Smooth muscle cell (in vitro differentiated cells): ENCODE measurements around the gene KATNAL2. TPM values are rescaled to one million over a fixed set of nuclear protein-coding genes. Genes with fewer than 3 reads are reported as not detected.
A peak's percentile ranks its signal among the peaks of the same experiment; 100 is the strongest.

Experiments
- DNase-seq: peaks from one replicate; lab custom pipeline; 2025; ENCODE audit not compliant: unreplicated experiment; lab: John Stamatoyannopoulos, UW
- H2AFZ ChIP-seq: fragments of 200-600 bp; sonication (generic); 2 replicates; pipeline ENCODE4 v1.6.0; 2016; ENCODE audit warnings: antibody characterized with exemption, low read depth, mild to moderate bottlenecking
- H3F3A ChIP-seq: fragments of 200-600 bp; sonication (generic); 2 replicates; pipeline ENCODE4 v1.6.0; 2017; ENCODE audit warnings: antibody characterized with exemption, low read depth
- H3K27ac ChIP-seq: fragments of 200-600 bp; sonication (generic); 2 replicates; pipeline ENCODE4 v1.5.1; 2016; ENCODE audit warnings: low read depth, mild to moderate bottlenecking
- H3K27me3 ChIP-seq: fragments of 200-600 bp; sonication (generic); 2 replicates; pipeline ENCODE4 v1.6.1; 2016; ENCODE audit warnings: low read depth, mild to moderate bottlenecking
- H3K36me3 ChIP-seq: fragments of 200-600 bp; sonication (generic); 2 replicates; pipeline ENCODE4 v1.5.1; 2016; ENCODE audit warnings: low read depth
- H3K4me1 ChIP-seq: fragments of 200-600 bp; sonication (generic); 2 replicates; pipeline ENCODE4 v1.5.1; 2016; ENCODE audit warnings: low read depth
- H3K4me2 ChIP-seq: fragments of 200-600 bp; sonication (generic); 2 replicates; pipeline ENCODE4 v1.6.0; 2016; ENCODE audit warnings: mild to moderate bottlenecking
- H3K4me3 ChIP-seq: fragments of 200-600 bp; sonication (generic); 2 replicates; pipeline ENCODE4 v1.5.1; 2016; ENCODE audit warnings: mild to moderate bottlenecking
- H3K79me2 ChIP-seq: fragments of 200-600 bp; sonication (generic); 2 replicates; pipeline ENCODE4 v1.6.0; 2016; ENCODE audit warnings: low read depth, mild to moderate bottlenecking
- H3K9ac ChIP-seq: fragments of 200-600 bp; sonication (generic); 2 replicates; pipeline ENCODE4 v1.6.0; 2016; ENCODE audit warnings: low read depth
- H3K9me3 ChIP-seq: fragments of 200-600 bp; sonication (generic); replicated peaks from 2 replicates; pipeline ENCODE4 v1.5.1; 2016; ENCODE audit warnings: low read depth
- H4K20me1 ChIP-seq: fragments of 200-600 bp; sonication (generic); 2 replicates; pipeline ENCODE4 v1.6.0; 2016; ENCODE audit warnings: low read depth
- CTCF ChIP-seq: fragments of 200-600 bp; sonication (generic); IDR thresholded peaks from 2 replicates; pipeline ENCODE4 v1.5.1; 2017; ENCODE audit warnings: borderline replicate concordance, mild to moderate bottlenecking, antibody characterized with exemption; ENCODE audit not compliant: insufficient read depth, poor library complexity, severe bottlenecking
- WGBS: methylation state at CpG from one replicate; pipeline ENCODE4 v1.1.7; 2016; ENCODE audit warnings: low lambda C conversion rate; 5-methylcytosine and 5-hydroxymethylcytosine counted together
- polyA plus RNA-seq: library from polyadenylated mRNA; unstranded; fragments of >200 nt; fragmentation: Nextera tagmentation; extraction: Ambion mirVana; gene quantifications from 2 replicates; pipeline ENCODE4 v1.2.1, GENCODE V29; 2016
- total RNA-seq: library from RNA; depleted of rRNA; stranded (reverse); fragments of >200 nt; gene quantifications from 2 replicates; pipeline ENCODE4 v1.2.3, GENCODE V29; 2014

KATNAL2 gene
- total and polyA plus RNA-seq, 2 experiments from 2014 or later = 0.31 to 2.1 TPM

- H3F3A ChIP-seq = peaks cover 2% of the 10 kb centered on the region
- no peaks in the 10 kb centered on the region for H3K9me3 ChIP-seq
- no peak for DNase-seq
- no peak for TF ChIP-seq CTCF
- no peak overlapping the region for H3K4me3 ChIP-seq
- H3K4me1 ChIP-seq = peaks cover 6% of the 10 kb centered on the region
- no peaks in the 10 kb centered on the region for H3K79me2 ChIP-seq
- no peaks in the 10 kb centered on the region for H3K36me3 ChIP-seq
- H3K27me3 ChIP-seq = no peaks in the 10 kb centered on the region
- H3K9ac ChIP-seq = no peak overlapping the region
- no peaks in the 10 kb centered on the region for H4K20me1 ChIP-seq
- 83% methylated on average over 1 of the region's 1 CpG for WGBS
- H3K4me2 ChIP-seq = peak overlapping the region; percentile 30
- H3K27ac ChIP-seq = peak overlapping the region; percentile 49
- no peak overlapping the region for H2AFZ ChIP-seq
Measured at GRCh38 chr18:46939337-46939963, 22.0 kb downstream of the KATNAL2 start.

GRCh38 chr18:46939998-46940571 lies 22.7 kb downstream of the KATNAL2 start:
- TF ChIP-seq CTCF = no peak
- H3K27ac ChIP-seq = peak overlapping the region; percentile 49
- H3F3A ChIP-seq = peaks cover 2% of the 10 kb centered on the region
- no peaks in the 10 kb centered on the region for H3K27me3 ChIP-seq
- 93% methylated on average over 1 of the region's 1 CpG for WGBS
- no peak for DNase-seq
- H3K9me3 ChIP-seq = no peaks in the 10 kb centered on the region
- H3K9ac ChIP-seq = no peak overlapping the region
- H3K4me3 ChIP-seq = no peak overlapping the region
- peaks cover 6% of the 10 kb centered on the region for H3K4me1 ChIP-seq
- H2AFZ ChIP-seq = no peak overlapping the region
- H3K4me2 ChIP-seq = no peak overlapping the region
- H3K36me3 ChIP-seq = no peaks in the 10 kb centered on the region
- no peaks in the 10 kb centered on the region for H3K79me2 ChIP-seq
- H4K20me1 ChIP-seq = no peaks in the 10 kb centered on the region

GRCh38 chr18:46942646-46943045 lies 25.2 kb downstream of the KATNAL2 start:
- H3K36me3 ChIP-seq = no peaks in the 10 kb centered on the region
- H3F3A ChIP-seq = peaks cover 2% of the 10 kb centered on the region
- H3K79me2 ChIP-seq = no peaks in the 10 kb centered on the region
- H3K4me1 ChIP-seq = peaks cover 6% of the 10 kb centered on the region
- no peak overlapping the region for H3K27ac ChIP-seq
- H3K9ac ChIP-seq = no peak overlapping the region
- WGBS = 93% methylated on average over 2 of the region's 2 CpGs
- no peak for DNase-seq
- no peak overlapping the region for H3K4me3 ChIP-seq
- no peak for TF ChIP-seq CTCF
- no peak overlapping the region for H3K4me2 ChIP-seq
- H4K20me1 ChIP-seq = no peaks in the 10 kb centered on the region
- H2AFZ ChIP-seq = no peak overlapping the region
- no peaks in the 10 kb centered on the region for H3K9me3 ChIP-seq
- no peaks in the 10 kb centered on the region for H3K27me3 ChIP-seq
